GM12878 (cell line): ENCODE data around the gene MAML3. TPM values are rescaled to one million over a fixed set of nuclear protein-coding genes. Genes with fewer than 3 reads are reported as not detected.

Source experiments
- ATAC-seq: fragments of 200-7000 bp; cut with Tn5 transposase; 3 replicates; pipeline ENCODE4 v1.9.1; 2020; ENCODE audit warnings: mild to moderate bottlenecking, moderate library complexity
- BruUV-seq: library from RNA; stranded (reverse); fragments of 400-500 nt; replicated peaks from 2 replicates; lab custom pipeline; 2021; lab: Mats Ljungman, UMichigan
- CTCF ChIA-PET: fragments of 300-600 bp; sonication (Branson Sonifier 250); formaldehyde crosslinking; extraction: SDS; loops from one replicate; lab custom pipeline; 2021; ENCODE audit warnings: inconsistent platforms; lab: Yijun Ruan, JAX
- POLR2A ChIA-PET: fragments of 350-600 bp; formaldehyde crosslinking; extraction: SDS; loops from one replicate; lab custom pipeline; 2021; ENCODE audit warnings: inconsistent platforms; lab: Charles Lee
- RAD21 ChIA-PET: fragments of 300-600 bp; sonication (Branson Sonifier 250); formaldehyde crosslinking; loops from one replicate; lab custom pipeline; 2023; ENCODE audit warnings: antibody characterized with exemption; ENCODE audit not compliant: unreplicated experiment; lab: Charles Lee
- SMC1A ChIA-PET: fragments of 300-600 bp; sonication (Branson Sonifier 250); formaldehyde crosslinking; loops from one replicate; lab custom pipeline; 2023; ENCODE audit not compliant: unreplicated experiment, uncharacterized antibody; lab: Charles Lee
- DNase-seq: peaks from one replicate; pipeline ENCODE4 v3.0.0-alpha.2; 2011; ENCODE audit warnings: low read depth, low spot score
- FAIRE-seq: peaks from 3 replicates; lab custom pipeline; 2011; peaks lifted over from hg19 to GRCh38; lab: Jason Lieb, UNC
- H2AFZ ChIP-seq: 2 replicates; pipeline ENCODE4 v1.6.0; 2011; ENCODE audit warnings: low read depth, low read length, control low read depth; ENCODE audit not compliant: control insufficient read depth
- H3K27ac ChIP-seq: 2 replicates; pipeline ENCODE4 v1.5.1; 2011; ENCODE audit warnings: control low read depth; ENCODE audit not compliant: control insufficient read depth, insufficient read depth
- H3K27me3 ChIP-seq, 2 experiments: replicated peaks in 1 of 2; 2 replicates each; pipeline versions ENCODE4 v1.6.0 to v1.6.1; 2011; ENCODE audit warnings: low read length in 1 of 2; ENCODE audit not compliant: control insufficient read depth in 2 of 2, insufficient read depth in 2 of 2
- H3K36me3 ChIP-seq, 2 experiments: 2 replicates each; pipeline ENCODE4 v1.5.1; 2011; ENCODE audit warnings: low read length in 1 of 2; ENCODE audit not compliant: control insufficient read depth in 2 of 2, insufficient read depth in 2 of 2
- H3K4me1 ChIP-seq: 2 replicates; pipeline ENCODE4 v1.6.1; 2011; ENCODE audit warnings: mild to moderate bottlenecking, low read length, moderate library complexity, mixed read lengths; ENCODE audit not compliant: control insufficient read depth, insufficient read depth
- H3K4me2 ChIP-seq: 2 replicates; pipeline ENCODE4 v1.6.0; 2011; ENCODE audit warnings: control low read depth; ENCODE audit not compliant: control insufficient read depth, insufficient read depth
- H3K4me3 ChIP-seq: fragments of 200-600 bp; sonication (generic); 2 replicates; pipeline ENCODE4 v1.5.1; 2016
- H3K79me2 ChIP-seq: 2 replicates; pipeline ENCODE4 v1.6.0; 2011; ENCODE audit warnings: low read length; ENCODE audit not compliant: control insufficient read depth, insufficient read depth
- H3K9ac ChIP-seq: 2 replicates; pipeline ENCODE4 v1.8.0; 2011; ENCODE audit warnings: low read length, control low read depth, mixed read lengths; ENCODE audit not compliant: control insufficient read depth, insufficient read depth
- H3K9me3 ChIP-seq: replicated peaks from 3 replicates; pipeline ENCODE4 v1.5.1; 2011; ENCODE audit warnings: mild to moderate bottlenecking, low read length; ENCODE audit not compliant: control insufficient read depth, insufficient read depth
- H4K20me1 ChIP-seq: 2 replicates; pipeline ENCODE4 v1.6.0; 2011; ENCODE audit not compliant: control insufficient read depth, insufficient read depth
- BMI1 ChIP-seq: fragments of 450-650 bp; IDR thresholded peaks from 2 replicates; pipeline ENCODE4 v1.6.1; 2016; ENCODE audit warnings: mild to moderate bottlenecking, moderate library complexity, borderline replicate concordance
- DPF2 ChIP-seq: fragments of 450-650 bp; IDR thresholded peaks from 2 replicates; pipeline ENCODE4 v1.6.1; 2017; ENCODE audit warnings: mild to moderate bottlenecking
- HDAC2 ChIP-seq: fragments of 200-600 bp; sonication (generic); IDR thresholded peaks from 2 replicates; pipeline ENCODE4 v1.6.1; 2017
- IKZF1 ChIP-seq: fragments of 450-650 bp; conservative IDR thresholded peaks from 2 replicates; pipeline ENCODE4 v1.6.1; 2017; ENCODE audit warnings: antibody characterized with exemption, mild to moderate bottlenecking
- PAX5 ChIP-seq: IDR thresholded peaks from 2 replicates; pipeline ENCODE4 v1.6.1; 2011; ENCODE audit warnings: low read depth, low read length, borderline replicate concordance
- PBX3 ChIP-seq: IDR thresholded peaks from 2 replicates; pipeline ENCODE4 v1.6.1; 2011; ENCODE audit warnings: mild to moderate bottlenecking, low read depth, low read length, moderate library complexity; ENCODE audit not compliant: insufficient replicate concordance
- SREBF2 ChIP-seq: IDR thresholded peaks from 2 replicates; pipeline ENCODE4 v1.6.1; 2012; ENCODE audit warnings: mild to moderate bottlenecking, low read length
- TBL1XR1 ChIP-seq: IDR thresholded peaks from 2 replicates; pipeline ENCODE4 v1.6.1; 2012; ENCODE audit warnings: low read depth, low read length, improper control_type of control experiment
- TCF3 ChIP-seq: IDR thresholded peaks from 2 replicates; pipeline ENCODE4 v1.6.1; 2012; ENCODE audit warnings: low read depth, mild to moderate bottlenecking, low read length, borderline replicate concordance; ENCODE audit not compliant: insufficient read depth
- ZBED1 ChIP-seq: IDR thresholded peaks from 2 replicates; pipeline ENCODE4 v1.6.1; 2016; ENCODE audit warnings: borderline replicate concordance
- ZNF217 ChIP-seq: fragments of 450-650 bp; IDR thresholded peaks from 2 replicates; pipeline ENCODE4 v1.6.1; 2017; ENCODE audit warnings: antibody characterized with exemption, mild to moderate bottlenecking
- WGBS: methylation state at CpG from one replicate; pipeline ENCODE4 v1.1.6; 2016; ENCODE audit warnings: low lambda C conversion rate; ENCODE audit not compliant: insufficient replicate concordance, insufficient coverage; ENCODE audit errors: missing lambda C conversion rate; 5-methylcytosine and 5-hydroxymethylcytosine counted together
- in situ Hi-C: fragments of 300-500 bp; cut with MboI; formaldehyde crosslinking; loops from 9 replicates; pipeline ENCODE4 v1.14.3; 2018; ENCODE audit warnings: mixed read lengths
- intact Hi-C: fragments of 100-400 bp; cut with micrococcal nuclease; formaldehyde crosslinking; loops from one replicate; pipeline ENCODE4 v1.14.2; 2022; ENCODE audit not compliant: unreplicated experiment
- polyA plus RNA-seq, 11 experiments: library from polyadenylated mRNA; depleted of rRNA in 4 of 11; unstranded in 6 of 11; stranded (reverse) in 5 of 11; fragments of >200 nt; fragmentation: Nextera tagmentation in 4 of 11; fragmentation: Illumina TruSeq in 1 of 11; extraction: Ambion mirVana in 4 of 11; extraction: Trizol in 1 of 11; gene quantifications; 1 replicate in 1 of 11; 2 replicates in 10 of 11; pipeline versions ENCODE4 v1.2.1 to v1.2.3, GENCODE V29; 2011 to 2016; ENCODE audit warnings: inconsistent platforms in 2 of 11, missing spikeins in 2 of 11, low read depth in 1 of 11
- total RNA-seq, 4 experiments: library from RNA; depleted of rRNA in 3 of 4; stranded (reverse); fragments of >200 nt in 3 of 4; fragmentation: Illumina TruSeq in 1 of 4; extraction: Trizol in 1 of 4; gene quantifications; 2 replicates each; pipeline versions ENCODE4 v1.2.1 to v1.2.3, GENCODE V29; 2013 to 2021

The MAML3 gene
- total and polyA plus RNA-seq, 10 of the 15 experiments (the other 5 are each of a cell fraction or from before 2014, with no cell fraction given) = under 0.01 to 0.53 (median 0.06) TPM; not detected in 2

DNA sequence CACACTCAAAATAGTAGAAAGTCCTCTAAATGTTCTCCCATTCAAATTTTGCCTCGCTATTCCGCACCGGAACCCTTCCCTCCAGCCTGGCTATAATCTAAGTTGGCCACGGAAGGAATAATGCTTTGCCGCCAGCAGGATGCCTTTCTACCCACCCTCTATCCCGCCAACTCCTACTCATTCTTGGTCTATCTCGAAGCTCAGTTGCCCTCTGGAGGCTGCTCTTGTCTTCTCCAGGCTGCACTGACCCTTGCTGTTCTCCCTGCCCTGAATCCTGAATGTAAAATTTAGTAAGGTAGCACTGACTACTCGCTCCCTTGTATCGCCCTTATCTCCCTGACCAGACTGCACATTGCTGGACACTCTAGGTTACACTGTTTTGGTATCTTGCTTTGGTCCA lies 275.9 kb downstream of the MAML3 start:
- Histone ChIP-seq H4K20me1 (no peaks in the 10 kb centered on the region), H3K4me2 (no peak overlapping the region), H3K4me1 (no peaks in the 10 kb centered on the region), H3K9ac (no peak overlapping the region), H3K79me2 (no peaks in the 10 kb centered on the region), H3K27ac (no peak overlapping the region), H3K36me3 (no peaks in the 10 kb centered on the region), H2AFZ (no peak overlapping the region), H3K4me3 (no peak overlapping the region), H3K9me3 (no peaks in the 10 kb centered on the region), H3K27me3 (peaks cover 0 to 2% of the 10 kb centered on the region in 2 experiments; a peak in 1 of 4 replicates)
- ChIA-PET SMC1A (interaction anchor here (0.6 kb wide), 1 partner anchor 1062 kb away, joined by 3 read pairs; no protein-coding TSS in a partner anchor), POLR2A (no interaction called here), CTCF (no interaction called here), RAD21 (no interaction called here)
- WGBS = 69% methylated on average over 9 of the region's 9 CpGs
- no TSS peak for BruUV-seq
- in situ Hi-C loops (no loop called here), intact Hi-C loops (no loop called here)
- no peak for TF ChIP-seq TCF3
- no peak for TF ChIP-seq HDAC2
- no peak for TF ChIP-seq IKZF1
- no peak for TF ChIP-seq SREBF2
- TF ChIP-seq ZBED1 = no peak
- TF ChIP-seq DPF2 = no peak
- no peak for TF ChIP-seq ZNF217
- TF ChIP-seq TBL1XR1 = no peak
- TF ChIP-seq BMI1 = no peak
- TF ChIP-seq PBX3 = no peak
- no peak for TF ChIP-seq PAX5
- DNase-seq (no peak), FAIRE-seq (no peak), ATAC-seq (no peak)
